Measurements from ENCODE around the gene FAM111A. TPM values are rescaled to one million over a fixed set of nuclear protein-coding genes. Genes with fewer than 3 reads are reported as not detected.

The FAM111A gene
- total RNA-seq, 4 donors from 2014 or later = 7.2 to 65.2 (median 28.3) TPM

- no peaks in the 10 kb centered on the region for H3K27me3 ChIP-seq
- intact Hi-C loops (cut with DNase I; ENCODE audit: low total_unique reads) = no loop called here
- no peak overlapping the region for H3K4me3 ChIP-seq
- no peaks in the 10 kb centered on the region for H3K4me1 ChIP-seq
- DNase-seq = no peak
- no peaks in the 10 kb centered on the region for H3K36me3 ChIP-seq
- H3K9me3 ChIP-seq = no peaks in the 10 kb centered on the region
- TF ChIP-seq CTCF (IDR thresholded peaks at IDR 0.05) = no peak
- TF ChIP-seq POLR2A (IDR thresholded peaks at IDR 0.05) = no peak
- no peak overlapping the region for H3K27ac ChIP-seq
Measured at GRCh38 chr11:59185386-59185945, 42.8 kb downstream of the FAM111A start.

GRCh38 chr11:59186130-59186594 lies 43.5 kb downstream of the FAM111A start:
- TF ChIP-seq POLR2A (IDR thresholded peaks at IDR 0.05) = no peak
- peak in 3 of 4 experiments; percentile 17 to 46 (median 40) for TF ChIP-seq CTCF (IDR thresholded peaks at IDR 0.05)
- Histone ChIP-seq H3K27me3 (no peaks in the 10 kb centered on the region), H3K27ac (no peak overlapping the region), H3K4me1 (no peaks in the 10 kb centered on the region), H3K36me3 (no peaks in the 10 kb centered on the region), H3K4me3 (no peak overlapping the region), H3K9me3 (no peaks in the 10 kb centered on the region)
- DNase-seq = no peak
- intact Hi-C loops (cut with DNase I; ENCODE audit: low total_unique reads) = no loop called here

- Histone ChIP-seq H3K36me3 (no peaks in the 10 kb centered on the region), H3K27ac (no peak overlapping the region), H3K27me3 (no peaks in the 10 kb centered on the region), H3K4me3 (no peak overlapping the region), H3K9me3 (no peaks in the 10 kb centered on the region), H3K4me1 (no peaks in the 10 kb centered on the region)
- intact Hi-C loops (cut with DNase I; ENCODE audit: low total_unique reads) = no loop called here
- DNase-seq = no peak
- no peak for TF ChIP-seq POLR2A (IDR thresholded peaks at IDR 0.05)
- no peak for TF ChIP-seq CTCF (IDR thresholded peaks at IDR 0.05)
Measured at GRCh38 chr11:59187035-59187434, 44.4 kb downstream of the FAM111A start.

- Histone ChIP-seq H3K9me3 (no peaks in the 10 kb centered on the region), H3K4me1 (no peaks in the 10 kb centered on the region), H3K36me3 (no peaks in the 10 kb centered on the region), H3K27me3 (no peaks in the 10 kb centered on the region), H3K27ac (no peak overlapping the region), H3K4me3 (no peak overlapping the region)
- intact Hi-C loops (cut with DNase I; ENCODE audit: low total_unique reads) = no loop called here
- TF ChIP-seq CTCF (IDR thresholded peaks at IDR 0.05) = no peak
- no peak for TF ChIP-seq POLR2A (IDR thresholded peaks at IDR 0.05)
- DNase-seq = peak; percentile 52 to 59
Measured at GRCh38 chr11:59187587-59187986, 44.9 kb downstream of the FAM111A start.

- Histone ChIP-seq H3K4me1 (no peaks in the 10 kb centered on the region), H3K27me3 (no peaks in the 10 kb centered on the region), H3K36me3 (no peaks in the 10 kb centered on the region), H3K4me3 (no peak overlapping the region), H3K27ac (no peak overlapping the region), H3K9me3 (no peaks in the 10 kb centered on the region)
- TF ChIP-seq CTCF (IDR thresholded peaks at IDR 0.05) = no peak
- TF ChIP-seq POLR2A (IDR thresholded peaks at IDR 0.05) = no peak
- DNase-seq = no peak
- intact Hi-C loops (cut with DNase I; ENCODE audit: low total_unique reads) = no loop called here
Measured at GRCh38 chr11:59188954-59189353, 46.3 kb downstream of the FAM111A start.

Measured in uterus (tissue), 4 donors.